ENCODE results near the gene FAM107B.

- TF ChIP-seq CTCF (IDR thresholded peaks at IDR 0.05) (no peak), POLR2A (IDR thresholded peaks at IDR 0.05) (no peak)
Observed at GRCh38 chr10:14712991-14713424, 61.7 kb downstream of the FAM107B start.

Data from adrenal gland (tissue), 5 donors.